GM19035 (cell line): ENCODE measurements around the gene LRMDA.

Experiments used
- ATAC-seq: cut with Tn5 transposase; IDR thresholded peaks from one replicate; pipeline ENCODE4 v1.9.1; 2021; ENCODE audit not compliant: unreplicated experiment

The LRMDA gene

DNA sequence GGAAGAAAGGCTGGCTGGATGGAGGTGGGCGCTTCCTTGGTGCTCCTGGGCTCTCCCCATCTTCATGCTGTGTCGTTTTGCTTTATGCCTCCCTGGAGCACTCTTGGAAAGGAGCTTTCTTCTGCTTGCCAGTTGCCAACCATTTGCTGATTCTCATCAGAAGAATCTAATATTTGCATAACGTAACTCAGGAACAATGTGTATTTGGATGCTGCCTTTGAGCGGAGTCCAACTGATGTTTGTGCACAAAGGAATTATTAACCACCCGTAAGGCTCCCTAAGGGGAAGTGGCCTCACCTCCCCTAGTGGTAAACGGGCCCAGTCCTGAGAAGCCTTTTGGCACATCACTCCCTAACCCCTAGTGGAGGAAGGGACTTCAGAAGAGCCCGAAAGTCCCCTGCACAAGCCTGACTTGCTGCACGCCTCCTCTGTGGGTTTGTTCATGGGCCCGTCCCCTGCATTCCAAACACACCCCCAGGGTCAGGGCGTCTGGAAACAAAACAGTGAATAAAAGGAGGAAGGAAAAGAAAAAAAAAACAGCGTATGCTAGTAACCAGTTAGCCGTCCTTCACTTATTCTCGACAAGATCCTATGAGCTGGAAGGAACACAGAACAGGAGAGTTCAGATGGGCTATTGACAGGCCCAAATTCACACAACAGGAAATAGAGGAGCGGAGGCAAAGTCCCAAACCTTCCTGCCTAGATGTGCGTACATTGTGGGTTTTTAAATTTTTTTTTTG, 602.2 kb downstream of the LRMDA start:
- ATAC-seq, result no peak

GRCh38 chr10:76034353-76035205, 603.2 kb downstream of the LRMDA start:
- no peak for ATAC-seq

DNA sequence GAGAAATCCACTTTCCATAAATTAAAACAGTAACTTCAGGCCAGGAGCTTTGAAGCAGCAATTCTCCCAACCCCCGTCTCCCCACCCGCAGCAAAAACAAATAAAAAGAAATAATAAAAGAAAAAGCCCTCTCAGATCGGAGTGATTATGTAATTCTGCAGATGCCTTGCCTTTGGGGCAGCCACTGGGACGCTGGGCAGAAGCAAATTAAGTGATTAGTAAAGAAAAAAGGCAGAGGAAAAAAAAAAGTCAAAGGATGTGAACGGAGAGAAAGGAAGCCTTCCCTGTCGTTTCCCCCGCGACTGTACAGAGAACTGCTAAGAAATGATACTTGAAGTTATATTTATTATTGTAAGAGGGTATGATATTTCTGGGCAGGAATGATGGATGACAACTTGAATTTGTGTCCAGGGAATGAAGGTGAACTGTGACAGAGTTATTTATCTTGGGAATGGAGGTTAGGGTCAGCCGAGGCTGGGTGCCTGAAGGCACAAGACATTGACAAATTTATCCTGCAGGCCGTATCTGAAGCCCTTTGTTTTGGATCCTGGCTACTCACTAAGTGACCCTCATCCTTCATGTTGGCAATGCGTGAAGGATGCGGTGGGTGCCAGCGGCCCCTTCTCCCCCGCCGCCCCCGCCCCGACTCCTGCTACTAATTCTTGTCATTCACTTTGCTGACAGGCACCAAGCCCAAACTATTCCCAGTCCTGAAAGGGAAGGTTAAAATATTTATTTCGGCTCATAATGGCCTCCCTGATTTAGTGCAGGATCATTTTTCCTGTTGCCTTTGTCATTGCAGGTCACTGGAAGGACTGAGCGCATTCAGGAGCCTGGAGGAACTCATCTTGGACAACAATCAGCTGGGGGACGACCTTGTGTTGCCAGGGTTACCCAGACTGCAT, 604.0 kb downstream of the LRMDA start:
- no peak for ATAC-seq

- peak; percentile 64 for ATAC-seq
These were observed 604.9 kb downstream of the LRMDA start for GRCh38 chr10:76036111-76036940.

DNA sequence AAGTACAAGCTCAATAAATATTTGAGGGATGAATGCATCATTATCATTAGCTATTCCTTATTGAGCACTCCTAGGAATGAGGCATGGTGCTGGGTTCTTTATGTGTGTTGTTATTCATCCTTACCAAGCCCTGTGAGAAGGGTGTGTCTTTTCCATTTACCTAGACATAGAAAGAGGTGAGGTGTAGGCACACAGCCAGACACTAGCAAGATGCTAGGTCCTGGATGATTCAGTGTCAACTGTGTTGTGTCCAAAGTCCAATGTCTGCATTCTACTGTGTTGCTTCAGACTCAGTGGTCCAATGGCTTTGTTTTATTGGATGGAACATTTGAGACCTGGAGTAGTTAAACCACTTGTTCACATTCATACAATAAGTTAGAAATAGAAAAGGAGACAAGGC, 605.5 kb downstream of the LRMDA start:
- ATAC-seq, result no peak

DNA sequence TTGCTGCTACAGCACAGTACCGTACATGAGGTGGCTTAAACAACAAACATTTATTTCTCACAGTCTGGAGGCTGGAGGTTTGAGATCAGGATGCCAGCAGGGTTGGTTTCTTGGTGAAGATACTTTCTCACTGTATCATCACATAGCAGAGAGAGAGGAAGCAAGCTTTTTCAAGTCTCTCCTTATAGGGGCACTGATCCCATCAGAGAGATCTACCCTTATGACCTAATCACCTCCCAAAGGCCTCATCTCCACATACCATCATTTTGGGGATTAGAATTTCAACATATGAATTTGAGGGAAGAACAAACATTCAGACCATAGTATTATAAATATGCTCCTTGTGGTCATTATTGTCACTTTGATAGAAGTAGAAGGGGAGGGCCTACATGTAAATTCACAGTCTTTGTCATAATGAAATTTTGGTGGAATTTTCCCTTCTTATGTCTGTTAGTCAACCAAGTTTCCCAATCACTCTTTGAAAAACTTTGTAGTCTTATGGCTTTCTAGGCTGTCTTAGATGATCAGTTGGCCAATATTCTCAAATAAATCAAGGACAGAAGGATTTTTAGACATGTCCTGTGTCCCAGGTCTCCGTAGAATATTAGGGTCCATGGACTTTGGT, 606.2 kb downstream of the LRMDA start:
- ATAC-seq, result no peak

GRCh38 chr10:76038696-76039095, 607.3 kb downstream of the LRMDA start:
- ATAC-seq, result no peak

DNA sequence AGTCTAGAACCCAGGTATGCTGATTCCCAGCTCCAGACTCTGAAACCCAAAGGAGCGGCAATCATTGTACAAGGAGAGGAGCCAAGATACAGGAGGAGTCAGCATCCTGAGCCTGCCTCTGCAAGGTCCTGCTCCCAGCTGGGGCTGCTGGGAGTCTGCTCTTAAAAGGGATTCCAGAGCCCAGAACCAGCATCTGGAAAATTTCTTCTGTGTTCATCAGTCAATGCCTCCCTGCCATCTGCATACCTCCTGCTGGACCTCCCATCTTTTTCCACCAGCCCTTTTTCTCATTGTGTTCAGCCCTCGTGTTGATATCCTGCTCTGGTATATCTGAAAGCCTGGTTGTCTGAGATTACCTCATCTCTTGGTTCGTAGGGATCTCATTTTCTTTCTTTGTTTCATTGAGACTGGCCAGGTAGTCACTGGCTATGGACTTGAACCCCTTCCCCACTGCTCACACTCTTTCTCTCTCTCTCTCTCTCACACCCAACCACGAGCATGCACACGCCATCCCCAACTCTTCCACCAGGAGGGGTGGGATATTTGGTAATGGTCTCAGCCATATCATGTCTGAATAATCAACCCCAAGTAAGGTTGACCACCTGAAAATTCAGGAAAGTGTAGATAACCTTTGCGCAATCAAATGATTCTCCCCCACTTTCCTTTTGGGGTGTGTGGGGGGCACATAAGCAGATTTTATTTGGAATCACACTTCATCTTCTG, 608.8 kb downstream of the LRMDA start:
- ATAC-seq, result no peak

DNA sequence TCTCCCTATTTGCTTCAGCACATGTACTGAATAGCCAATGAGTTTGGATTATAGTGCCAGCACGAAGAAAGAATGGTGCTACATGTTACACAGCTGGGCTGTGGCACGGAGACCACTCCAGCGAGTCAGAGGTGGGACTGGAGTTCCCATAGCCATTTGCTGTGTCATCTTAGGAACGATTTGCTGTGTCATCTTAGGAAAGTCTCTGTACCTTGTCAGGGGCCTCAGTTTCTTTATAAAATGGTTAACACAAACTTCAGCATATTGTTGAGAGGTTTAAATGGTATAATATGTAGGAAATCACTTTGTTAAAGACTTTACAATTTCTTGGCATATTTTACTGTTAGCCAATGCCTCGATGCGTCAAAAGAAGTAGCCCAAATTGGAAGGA, 609.4 kb downstream of the LRMDA start:
- no peak for ATAC-seq

DNA sequence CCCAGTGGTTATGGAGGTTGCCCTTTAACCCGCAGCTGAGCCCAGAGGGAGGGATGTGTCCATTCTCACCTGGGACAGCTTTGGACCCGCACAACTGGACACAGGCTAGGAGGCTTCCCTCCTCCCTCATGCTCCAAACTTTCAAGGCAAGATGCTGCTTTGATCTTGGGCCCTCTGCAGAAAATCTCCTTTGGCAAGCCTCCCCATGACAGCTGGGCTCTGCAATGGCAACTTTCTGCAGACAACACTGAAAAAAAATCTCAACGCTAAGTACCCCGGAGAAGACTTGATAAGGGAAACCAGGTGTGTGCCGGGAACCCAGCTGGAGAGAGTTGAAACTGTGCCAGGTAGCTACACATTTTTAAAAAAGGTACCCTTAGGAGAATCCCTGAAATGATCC, 610.1 kb downstream of the LRMDA start:
- ATAC-seq, result no peak

DNA sequence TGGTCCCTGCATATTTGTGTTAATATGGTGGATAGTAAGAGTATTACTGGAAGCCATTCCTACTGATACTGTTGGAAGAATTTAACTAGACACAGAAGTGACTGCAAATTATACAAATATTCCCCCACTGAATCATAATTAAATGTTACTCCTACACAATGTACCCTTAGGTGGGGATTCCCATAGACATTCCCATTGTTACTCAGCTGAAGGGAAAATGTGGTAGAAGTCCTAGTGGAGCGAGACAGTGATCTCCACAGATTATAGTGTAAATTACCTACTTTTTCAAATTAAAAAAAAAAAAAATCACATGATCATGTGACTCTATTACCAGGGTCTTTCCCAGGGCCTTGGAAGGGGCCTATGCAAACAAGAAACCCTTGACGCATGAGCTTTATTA, 611.8 kb downstream of the LRMDA start:
- no peak for ATAC-seq

GRCh38 chr10:76044751-76045150, 613.3 kb downstream of the LRMDA start:
- no peak for ATAC-seq

- no peak for ATAC-seq
These were observed 613.8 kb downstream of the LRMDA start for GRCh38 chr10:76045174-76045573.

DNA sequence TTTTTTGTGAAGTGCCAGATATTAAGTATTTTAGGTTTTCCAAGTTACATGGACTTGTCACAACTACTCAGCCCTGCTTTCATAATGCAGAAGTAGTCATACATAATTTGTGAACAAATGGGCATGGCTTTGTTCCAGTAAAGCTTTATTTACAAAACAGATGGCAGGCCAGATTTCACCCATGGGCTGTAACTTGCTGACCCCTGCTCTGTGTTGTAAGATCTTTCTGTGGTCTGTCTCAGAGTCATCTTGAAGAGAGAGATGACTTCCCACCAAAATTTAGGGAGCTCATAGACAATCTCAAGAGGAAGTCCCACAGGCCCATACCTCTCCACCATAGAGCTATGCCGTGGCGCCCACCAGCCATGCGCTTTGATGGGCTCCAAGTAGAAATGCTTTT, 616.1 kb downstream of the LRMDA start:
- ATAC-seq, result no peak

- no peak for ATAC-seq
These were observed 618.3 kb downstream of the LRMDA start for GRCh38 chr10:76049581-76050290.

GRCh38 chr10:76050291-76050625, 618.8 kb downstream of the LRMDA start:
- no peak for ATAC-seq

GRCh38 chr10:76051007-76051936, 619.8 kb downstream of the LRMDA start:
- no peak for ATAC-seq
